Activated CD8-positive, alpha-beta memory T cell treated with anti-CD3 and anti-CD28 coated beads, Interleukin-2, amount 10 ng/mL, durations not matched to agents 7 days and 5 days (primary cell): ENCODE data around the gene PGS1. TPM values are rescaled to one million over a fixed set of nuclear protein-coding genes. Genes with fewer than 3 reads are reported as not detected.

Experiments used
- ATAC-seq: fragments of 150-1000 bp; cut with Tn5 transposase; one replicate; pipeline ENCODE4 v1.10.0; 2021; ENCODE audit warnings: moderate library complexity
- CTCF ChIA-PET: fragments of 350-600 bp; sonication (Branson Sonifier 250); formaldehyde crosslinking; loops from one replicate; lab custom pipeline; 2021; ENCODE audit warnings: antibody characterized with exemption; lab: Charles Lee
- DNase-seq: peaks from one replicate; pipeline ENCODE4 v3.0.0-alpha.2; 2020
- H3K27ac Mint-ChIP-seq: one replicate; pipeline ENCODE4 v1.8.0; 2021; ENCODE audit warnings: mild to moderate bottlenecking, mixed read lengths
- H3K27me3 Mint-ChIP-seq: one replicate; pipeline ENCODE4 v1.8.0; 2021; ENCODE audit warnings: mixed read lengths
- H3K36me3 Mint-ChIP-seq: one replicate; pipeline ENCODE4 v1.8.0; 2021; ENCODE audit warnings: mild to moderate bottlenecking, mixed read lengths
- H3K4me1 Mint-ChIP-seq: one replicate; pipeline ENCODE4 v1.8.0; 2021; ENCODE audit warnings: mixed read lengths
- H3K4me3 Mint-ChIP-seq: one replicate; pipeline ENCODE4 v1.8.0; 2021; ENCODE audit warnings: mild to moderate bottlenecking, moderate library complexity, mixed read lengths
- H3K9me3 Mint-ChIP-seq: one replicate; pipeline ENCODE4 v1.8.0; 2022; ENCODE audit warnings: low read depth, mixed read lengths
- total RNA-seq, 2 experiments: library from RNA; stranded (reverse); gene quantifications; one replicate each; pipeline ENCODE4 v1.2.3, GENCODE V29; 2021

Gene PGS1
- total RNA-seq, 2 experiments from 2014 or later: 52.2 to 70.2 TPM

GRCh38 chr17:78341559-78342448, 36.6 kb upstream of the PGS1 start:
- Mint-ChIP-seq H3K36me3 (no peaks in the 10 kb centered on the region), H3K4me1 (peaks cover 26% of the 10 kb centered on the region), H3K9me3 (no peaks in the 10 kb centered on the region), H3K27ac (no peak overlapping the region), H3K27me3 (peaks cover 20% of the 10 kb centered on the region), H3K4me3 (no peak overlapping the region)
- DNase-seq: no peak
- CTCF ChIA-PET: interaction anchor here (1.0 to 3.9 kb wide), 2 partner anchors 20 to 104 kb away, joined by 3 to 38 read pairs; partner anchors contain the start of gene SOCS3
- ATAC-seq: peak; percentile 26

DNA sequence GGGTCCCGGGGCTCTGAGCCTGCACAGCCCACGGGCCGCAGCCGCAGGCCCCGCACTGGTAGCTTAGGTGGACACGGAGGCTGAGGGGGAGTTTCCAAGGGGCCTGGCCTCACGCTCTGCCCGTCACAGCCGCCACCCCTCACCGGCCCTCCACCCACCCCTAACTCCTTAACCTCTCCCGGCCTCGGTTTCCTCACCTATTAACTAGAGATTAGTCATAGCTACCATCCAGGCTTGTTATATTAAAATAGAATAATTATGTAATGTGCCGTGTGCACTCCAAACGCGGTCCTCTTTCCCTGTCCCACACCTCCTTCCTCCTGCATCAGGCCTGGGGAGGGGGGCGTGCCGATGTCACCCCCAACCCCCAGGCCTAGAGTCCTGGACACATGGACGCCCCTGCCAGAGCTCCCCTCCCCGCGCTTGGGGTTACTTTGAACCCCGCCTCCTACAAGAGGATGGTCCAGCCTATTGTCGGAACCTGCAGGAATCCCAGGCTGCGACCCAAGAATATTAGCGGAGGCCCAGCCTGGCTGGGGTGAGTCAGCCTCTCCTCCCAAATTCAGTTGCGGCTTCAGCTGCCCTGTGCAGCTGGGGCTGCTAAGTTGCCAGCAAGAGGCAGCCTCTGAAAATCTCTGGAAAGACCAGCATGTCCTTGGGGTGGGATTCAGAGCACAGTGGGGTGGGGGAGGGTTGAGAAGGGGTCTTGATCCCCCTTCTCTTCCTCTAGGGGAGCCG, 35.8 kb upstream of the PGS1 start:
- Mint-ChIP-seq H3K4me3 (no peak overlapping the region), H3K27ac (peak overlapping the region; percentile 63), H3K9me3 (no peaks in the 10 kb centered on the region), H3K36me3 (no peaks in the 10 kb centered on the region), H3K27me3 (peaks cover 17% of the 10 kb centered on the region), H3K4me1 (peaks cover 29% of the 10 kb centered on the region)
- CTCF ChIA-PET: interaction anchor here (2.1 to 4.2 kb wide), 4 partner anchors 13 to 79 kb away, joined by 8 to 38 read pairs (median 12); partner anchors contain the start of gene SOCS3
- DNase-seq (no peak), ATAC-seq (no peak)

DNA sequence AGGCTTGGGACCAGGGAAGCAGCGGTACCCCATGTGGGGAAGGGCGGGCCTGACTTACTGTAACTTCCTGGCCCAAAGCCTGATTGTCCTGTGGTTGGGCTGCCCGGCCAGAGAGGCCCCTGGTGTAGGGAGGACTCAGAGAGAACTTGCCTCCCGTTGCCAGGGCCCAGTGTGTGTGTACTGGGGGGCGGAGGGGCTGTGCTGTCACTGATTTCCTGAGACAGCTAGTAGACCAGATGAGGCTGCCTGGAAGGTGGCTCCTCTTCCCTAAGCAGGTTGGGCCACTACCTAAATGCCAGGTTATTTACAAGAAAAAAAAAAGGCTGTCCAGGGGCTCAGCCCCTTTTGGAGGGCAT, 35.3 kb upstream of the PGS1 start:
- Mint-ChIP-seq H3K9me3 (no peaks in the 10 kb centered on the region), H3K27ac (peak overlapping the region; percentile 63), H3K4me1 (peaks cover 34% of the 10 kb centered on the region), H3K4me3 (peak overlapping the region; percentile 33), H3K27me3 (peaks cover 16% of the 10 kb centered on the region), H3K36me3 (no peaks in the 10 kb centered on the region)
- CTCF ChIA-PET: interaction anchor here (1.1 to 4.2 kb wide), 7 partner anchors 13 to 92 kb away, joined by 3 to 38 read pairs (median 8); partner anchors contain the start of gene SOCS3
- no peak for DNase-seq
- ATAC-seq: peak; percentile 22

GRCh38 chr17:78343543-78344201, 34.8 kb upstream of the PGS1 start:
- peak overlapping the region; percentile 33 for H3K4me3 Mint-ChIP-seq
- no peaks in the 10 kb centered on the region for H3K36me3 Mint-ChIP-seq
- CTCF ChIA-PET: interaction anchor here (0.8 to 4.2 kb wide), 11 partner anchors 8 to 92 kb away, joined by 3 to 38 read pairs (median 6); partner anchors contain the start of gene SOCS3
- peaks cover 15% of the 10 kb centered on the region for H3K27me3 Mint-ChIP-seq
- ATAC-seq (peak; percentile 89), DNase-seq (peak; percentile 90)
- H3K9me3 Mint-ChIP-seq: no peaks in the 10 kb centered on the region
- peaks cover 39% of the 10 kb centered on the region for H3K4me1 Mint-ChIP-seq
- peak overlapping the region; percentile 63 for H3K27ac Mint-ChIP-seq

DNA sequence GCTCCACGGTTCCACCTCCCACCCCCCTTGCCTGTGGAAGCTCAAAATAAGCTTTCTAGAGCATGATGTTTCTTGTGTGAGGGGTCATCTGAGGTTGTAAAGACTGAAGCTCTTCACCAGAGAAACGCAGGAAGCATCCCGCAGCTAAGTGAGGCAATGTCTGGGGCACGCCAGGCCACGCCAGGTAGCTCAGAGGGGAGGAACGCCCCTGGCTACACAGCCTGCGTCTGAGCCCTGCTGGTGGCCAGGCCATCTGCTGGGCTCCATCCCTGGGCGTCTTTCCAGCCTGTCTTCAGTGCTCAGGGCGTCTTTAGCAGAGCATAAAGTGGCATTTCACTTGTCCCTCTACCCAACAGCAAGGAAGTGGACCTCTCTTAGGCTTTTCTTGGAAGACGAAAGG, 33.8 kb upstream of the PGS1 start:
- ATAC-seq (no peak), DNase-seq (no peak)
- Mint-ChIP-seq H3K9me3 (no peaks in the 10 kb centered on the region), H3K27ac (no peak overlapping the region), H3K36me3 (no peaks in the 10 kb centered on the region), H3K4me3 (no peak overlapping the region), H3K4me1 (peaks cover 44% of the 10 kb centered on the region), H3K27me3 (peaks cover 15% of the 10 kb centered on the region)
- CTCF ChIA-PET: interaction anchor here (1.2 to 4.2 kb wide), 7 partner anchors 9 to 93 kb away, joined by 4 to 38 read pairs (median 8); partner anchors contain the start of gene SOCS3

DNA sequence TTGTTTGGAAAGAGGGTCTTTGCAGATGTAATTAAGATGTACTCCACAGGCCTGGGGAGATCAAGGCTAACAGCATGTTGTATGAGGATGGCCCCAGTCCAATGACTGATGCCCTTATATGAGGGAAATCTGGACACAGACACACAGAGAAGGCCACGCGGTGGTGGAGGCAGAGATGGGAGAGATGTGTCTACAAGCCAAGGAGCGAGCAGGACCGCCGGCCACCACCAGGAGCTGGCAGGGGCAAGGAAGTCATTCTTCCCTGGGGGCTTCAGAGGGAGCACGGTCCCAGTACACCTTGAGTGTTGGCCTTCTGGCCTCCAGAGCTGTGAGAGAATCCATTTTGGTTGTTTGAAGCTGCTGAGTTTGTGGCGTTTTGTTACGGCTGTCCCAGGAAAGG, 33.3 kb upstream of the PGS1 start:
- no peak for ATAC-seq
- H3K27me3 Mint-ChIP-seq: peaks cover 11% of the 10 kb centered on the region
- H3K4me1 Mint-ChIP-seq: peaks cover 47% of the 10 kb centered on the region
- no peak overlapping the region for H3K27ac Mint-ChIP-seq
- no peak for DNase-seq
- no peak overlapping the region for H3K4me3 Mint-ChIP-seq
- CTCF ChIA-PET: interaction anchor here (1.4 to 4.2 kb wide), 3 partner anchors 12 to 76 kb away, joined by 3 to 15 read pairs (median 8); no protein-coding TSS in a partner anchor
- H3K36me3 Mint-ChIP-seq: no peaks in the 10 kb centered on the region
- no peaks in the 10 kb centered on the region for H3K9me3 Mint-ChIP-seq

GRCh38 chr17:78345791-78346494, 32.5 kb upstream of the PGS1 start:
- H3K27me3 Mint-ChIP-seq: peaks cover 3% of the 10 kb centered on the region
- no peaks in the 10 kb centered on the region for H3K9me3 Mint-ChIP-seq
- no peak overlapping the region for H3K27ac Mint-ChIP-seq
- H3K36me3 Mint-ChIP-seq: no peaks in the 10 kb centered on the region
- no peak for ATAC-seq
- no peak for DNase-seq
- no peak overlapping the region for H3K4me3 Mint-ChIP-seq
- H3K4me1 Mint-ChIP-seq: peaks cover 51% of the 10 kb centered on the region
- CTCF ChIA-PET: interaction anchor here (1.0 to 4.2 kb wide), 5 partner anchors 10 to 95 kb away, joined by 3 to 15 read pairs (median 4); no protein-coding TSS in a partner anchor

GRCh38 chr17:78346605-78347250, 31.7 kb upstream of the PGS1 start:
- no peak for DNase-seq
- H3K4me3 Mint-ChIP-seq: no peak overlapping the region
- CTCF ChIA-PET: interaction anchor here (1.0 to 4.2 kb wide), 5 partner anchors 10 to 96 kb away, joined by 3 to 15 read pairs (median 4); no protein-coding TSS in a partner anchor
- ATAC-seq: no peak
- H3K36me3 Mint-ChIP-seq: no peaks in the 10 kb centered on the region
- H3K27ac Mint-ChIP-seq: no peak overlapping the region
- peaks cover 3% of the 10 kb centered on the region for H3K27me3 Mint-ChIP-seq
- peaks cover 52% of the 10 kb centered on the region for H3K4me1 Mint-ChIP-seq
- no peaks in the 10 kb centered on the region for H3K9me3 Mint-ChIP-seq

- H3K27ac Mint-ChIP-seq: no peak overlapping the region
Observed at GRCh38 chr17:78347453-78347852, 31.0 kb upstream of the PGS1 start.

GRCh38 chr17:78348055-78348770, 30.2 kb upstream of the PGS1 start:
- DNase-seq (no peak), ATAC-seq (no peak)
- Mint-ChIP-seq H3K4me3 (no peak overlapping the region), H3K9me3 (no peaks in the 10 kb centered on the region), H3K27me3 (peaks cover 3% of the 10 kb centered on the region), H3K4me1 (peaks cover 53% of the 10 kb centered on the region), H3K27ac (no peak overlapping the region), H3K36me3 (no peaks in the 10 kb centered on the region)
- CTCF ChIA-PET: interaction anchor here (1.3 kb wide), 1 partner anchor 12 kb away, joined by 6 read pairs; no protein-coding TSS in a partner anchor

More at GRCh38 chr17:78347453-78347852, 31.0 kb upstream of the PGS1 start:
- Mint-ChIP-seq H3K27me3 (peaks cover 3% of the 10 kb centered on the region), H3K36me3 (no peaks in the 10 kb centered on the region), H3K4me1 (peaks cover 58% of the 10 kb centered on the region), H3K4me3 (no peak overlapping the region), H3K9me3 (no peaks in the 10 kb centered on the region)
- CTCF ChIA-PET: interaction anchor here (1.3 kb wide), 1 partner anchor 13 kb away, joined by 6 read pairs; no protein-coding TSS in a partner anchor
- DNase-seq (no peak), ATAC-seq (no peak)

- CTCF ChIA-PET: interaction anchor here (0.7 to 1.6 kb wide), 2 partner anchors 11 to 12 kb away, joined by 3 to 4 read pairs; no protein-coding TSS in a partner anchor
- H3K27me3 Mint-ChIP-seq: peaks cover 3% of the 10 kb centered on the region
- H3K36me3 Mint-ChIP-seq: no peaks in the 10 kb centered on the region
- no peak overlapping the region for H3K27ac Mint-ChIP-seq
- no peak for ATAC-seq
- H3K4me3 Mint-ChIP-seq: no peak overlapping the region
- no peak for DNase-seq
- no peaks in the 10 kb centered on the region for H3K9me3 Mint-ChIP-seq
- H3K4me1 Mint-ChIP-seq: peaks cover 55% of the 10 kb centered on the region
Observed at GRCh38 chr17:78349891-78350642, 28.4 kb upstream of the PGS1 start.
